Vagina (tissue), 2 donors: ENCODE data around the gene SIRPB1.
"Not testable (repeated sequence)": the region's sequence is repeated elsewhere in the genome, so short reads cannot be mapped to it uniquely, and the experiment has no call there.

Experiments used
- POLR2A ChIP-seq, 2 donors: fragments of 450-650 bp; IDR thresholded peaks; one replicate each; pipeline ENCODE4 v1.6.1; 2017; ENCODE audit warnings: antibody characterized with exemption in 2 of 2, mild to moderate bottlenecking in 2 of 2, moderate library complexity in 2 of 2
- TF ChIP-seq, protein P1 (sequence below), 3 experiments: fragments of 450-650 bp in 2 of 3; fragments of 200-600 bp in 1 of 3; sonication (generic) in 1 of 3; IDR thresholded peaks; one replicate each; pipeline ENCODE4 v1.5.1; 2017 to 2019; ENCODE audit warnings: antibody characterized with exemption in 3 of 3, mild to moderate bottlenecking in 2 of 3, moderate library complexity in 2 of 3

DNA sequence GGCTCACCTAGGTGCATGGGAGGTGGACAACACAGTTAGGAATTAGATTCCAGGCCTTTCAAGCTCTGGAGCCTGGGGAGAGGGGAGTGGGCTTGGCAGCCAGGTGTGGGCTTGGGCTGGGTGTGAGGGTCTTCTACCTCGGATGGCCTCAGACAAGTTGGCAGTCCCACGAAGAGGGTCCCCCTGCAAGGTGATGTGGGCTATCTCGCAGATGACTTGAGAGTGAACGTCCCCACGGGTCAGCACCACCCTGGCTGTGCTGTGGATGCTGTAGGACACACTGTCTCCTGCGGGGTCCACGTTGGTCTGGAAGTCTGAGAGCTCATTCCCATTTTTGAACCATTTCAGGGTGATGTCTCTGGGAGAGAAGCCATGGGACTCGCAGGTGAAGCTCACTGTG lies 48.2 kb downstream of the SIRPB1 start:
- TF ChIP-seq POLR2A (IDR thresholded peaks at IDR 0.05) = not testable (repeated sequence)
- TF ChIP-seq, protein P1, sequence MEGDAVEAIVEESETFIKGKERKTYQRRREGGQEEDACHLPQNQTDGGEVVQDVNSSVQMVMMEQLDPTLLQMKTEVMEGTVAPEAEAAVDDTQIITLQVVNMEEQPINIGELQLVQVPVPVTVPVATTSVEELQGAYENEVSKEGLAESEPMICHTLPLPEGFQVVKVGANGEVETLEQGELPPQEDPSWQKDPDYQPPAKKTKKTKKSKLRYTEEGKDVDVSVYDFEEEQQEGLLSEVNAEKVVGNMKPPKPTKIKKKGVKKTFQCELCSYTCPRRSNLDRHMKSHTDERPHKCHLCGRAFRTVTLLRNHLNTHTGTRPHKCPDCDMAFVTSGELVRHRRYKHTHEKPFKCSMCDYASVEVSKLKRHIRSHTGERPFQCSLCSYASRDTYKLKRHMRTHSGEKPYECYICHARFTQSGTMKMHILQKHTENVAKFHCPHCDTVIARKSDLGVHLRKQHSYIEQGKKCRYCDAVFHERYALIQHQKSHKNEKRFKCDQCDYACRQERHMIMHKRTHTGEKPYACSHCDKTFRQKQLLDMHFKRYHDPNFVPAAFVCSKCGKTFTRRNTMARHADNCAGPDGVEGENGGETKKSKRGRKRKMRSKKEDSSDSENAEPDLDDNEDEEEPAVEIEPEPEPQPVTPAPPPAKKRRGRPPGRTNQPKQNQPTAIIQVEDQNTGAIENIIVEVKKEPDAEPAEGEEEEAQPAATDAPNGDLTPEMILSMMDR (IDR thresholded peaks at IDR 0.05) = not testable (repeated sequence)
